ENCODE data around the gene RRP7A. TPM values are rescaled to one million over a fixed set of nuclear protein-coding genes. Genes with fewer than 3 reads are reported as not detected.

RRP7A gene
- total and polyA plus RNA-seq, 2 of the 13 experiments (the other 11 are each of a cell fraction or from before 2014, with no cell fraction given): 15.3 to 41.6 TPM

GRCh38 chr22:42492323-42492690 is 27.3 kb downstream of the RRP7A start:
- TF ChIP-seq RARA (CRISPR knock-in tag; IDR thresholded peaks at IDR 0.05) (no peak), ARID3A (IDR thresholded peaks at IDR 0.05; ENCODE audit: low read depth, low read length) (no peak)
- in situ Hi-C loops (cut with HindIII; ENCODE audit: extremely low pct_ligation_motif_present, low pct_unique_long_range_greater_than_20kb): no loop called here
- WGBS (ENCODE audit: low lambda C conversion rate): 70% methylated on average over 12 of the region's 18 CpGs

GRCh38 chr22:42490243-42490832 is 29.3 kb downstream of the RRP7A start:
- 13% methylated on average over 8 of the region's 8 CpGs for WGBS (ENCODE audit: low lambda C conversion rate)
- peak; percentile 23 for DNase-seq (ENCODE audit: low spot score)
- no peak overlapping the region for H3K9ac ChIP-seq (ENCODE audit: insufficient read depth, low read depth, low read length)
- no peaks in the 10 kb centered on the region for H3K36me3 ChIP-seq (replicated peaks in 1 of 2; ENCODE audit: control insufficient read depth in 1 of 2, insufficient read depth in 2 of 2, low read length in 2 of 2)
- no peaks in the 10 kb centered on the region; a peak in 1 of 5 replicates for H3K27me3 ChIP-seq (ENCODE audit: control insufficient read depth in 1 of 2, insufficient read depth in 2 of 2, low read length in 2 of 2)
- BruUV-seq (replicated peaks): no TSS peak
- in situ Hi-C loops (cut with HindIII; ENCODE audit: extremely low pct_ligation_motif_present, low pct_unique_long_range_greater_than_20kb): no loop called here
- H3K4me1 ChIP-seq (ENCODE audit: insufficient read depth, low read length): peaks cover 13% of the 10 kb centered on the region; the same call in 1 of the 2 replicates
- intact Hi-C loops (cut with micrococcal nuclease; ENCODE audit: unreplicated experiment): no loop called here
- POLR2A ChIA-PET: no interaction called here
- H3K79me2 ChIP-seq (ENCODE audit: insufficient read depth, low read length): no peaks in the 10 kb centered on the region
- TF ChIP-seq MLX (CRISPR knock-in tag; IDR thresholded peaks at IDR 0.05) (no peak), HNF4A (CRISPR knock-in tag; IDR thresholded peaks at IDR 0.05) (peak; percentile 36; the same call in 1 of the 2 replicates), CEBPB (IDR thresholded peaks at IDR 0.05; ENCODE audit: borderline replicate concordance, low read depth, low read length) (peak; percentile 43; the same call in 1 of the 2 replicates)
- H3K4me3 ChIP-seq (replicated peaks in 1 of 3; ENCODE audit: insufficient read depth in 1 of 3, low read depth in 2 of 3, low read length in 3 of 3): no peak overlapping the region
- no peak overlapping the region for H2AFZ ChIP-seq (ENCODE audit: low read length)
- no peaks in the 10 kb centered on the region for H3K9me3 ChIP-seq (ENCODE audit: low read length)
- no peak for FAIRE-seq
- peak; percentile 91 for ATAC-seq
- H3K4me2 ChIP-seq (ENCODE audit: low read depth, low read length): no peak overlapping the region
- H4K20me1 ChIP-seq (ENCODE audit: insufficient read depth, low read length): no peaks in the 10 kb centered on the region
- CTCF ChIA-PET (ENCODE audit: low intra/inter-chr PET ratio, low total read pairs): no interaction called here
- no peak overlapping the region for H3K27ac ChIP-seq (ENCODE audit: extremely low read length, insufficient read depth, low read length)

More at GRCh38 chr22:42492323-42492690, 27.3 kb downstream of the RRP7A start:
- no peaks in the 10 kb centered on the region for H4K20me1 ChIP-seq (ENCODE audit: insufficient read depth, low read length)
- H3K36me3 ChIP-seq (replicated peaks in 1 of 2; ENCODE audit: control insufficient read depth in 1 of 2, insufficient read depth in 2 of 2, low read length in 2 of 2): no peaks in the 10 kb centered on the region
- H3K27me3 ChIP-seq (ENCODE audit: control insufficient read depth in 1 of 2, insufficient read depth in 2 of 2, low read length in 2 of 2): no peaks in the 10 kb centered on the region; a peak in 1 of 5 replicates
- ChIA-PET POLR2A (no interaction called here), CTCF (ENCODE audit: low intra/inter-chr PET ratio, low total read pairs) (no interaction called here)
- H3K4me1 ChIP-seq (ENCODE audit: insufficient read depth, low read length): peaks cover 13% of the 10 kb centered on the region; the same call in 1 of the 2 replicates
- H3K4me2 ChIP-seq (ENCODE audit: low read depth, low read length): no peak overlapping the region
- ATAC-seq: no peak
- no TSS peak for BruUV-seq (replicated peaks)
- no peak overlapping the region for H2AFZ ChIP-seq (ENCODE audit: low read length)
- no peak overlapping the region for H3K4me3 ChIP-seq (replicated peaks in 1 of 3; ENCODE audit: insufficient read depth in 1 of 3, low read depth in 2 of 3, low read length in 3 of 3)
- no peak overlapping the region for H3K27ac ChIP-seq (ENCODE audit: extremely low read length, insufficient read depth, low read length)
- no peak overlapping the region for H3K9ac ChIP-seq (ENCODE audit: insufficient read depth, low read depth, low read length)
- intact Hi-C loops (cut with micrococcal nuclease; ENCODE audit: unreplicated experiment): no loop called here
- no peaks in the 10 kb centered on the region for H3K79me2 ChIP-seq (ENCODE audit: insufficient read depth, low read length)
- DNase-seq (ENCODE audit: low spot score): no peak
- no peaks in the 10 kb centered on the region for H3K9me3 ChIP-seq (ENCODE audit: low read length)
- FAIRE-seq: no peak
